Peyer's patch (tissue), 4 donors: Measurements from ENCODE around the gene PTH1R.

ENCODE experiments used
- POLR2A ChIP-seq, 2 donors: fragments of 450-650 bp; IDR thresholded peaks; one replicate each; pipeline ENCODE4 v1.5.1; 2017; ENCODE audit warnings: antibody characterized with exemption in 2 of 2, mild to moderate bottlenecking in 2 of 2, moderate library complexity in 2 of 2
- TF ChIP-seq, protein P1 (sequence below), 6 experiments: fragments of 450-650 bp in 4 of 6; fragments of 200-600 bp in 2 of 6; sonication (generic) in 1 of 6; IDR thresholded peaks; one replicate each; pipeline ENCODE4 v1.5.1; 2017 to 2019; ENCODE audit warnings: antibody characterized with exemption in 6 of 6, mild to moderate bottlenecking in 3 of 6, moderate library complexity in 1 of 6

DNA sequence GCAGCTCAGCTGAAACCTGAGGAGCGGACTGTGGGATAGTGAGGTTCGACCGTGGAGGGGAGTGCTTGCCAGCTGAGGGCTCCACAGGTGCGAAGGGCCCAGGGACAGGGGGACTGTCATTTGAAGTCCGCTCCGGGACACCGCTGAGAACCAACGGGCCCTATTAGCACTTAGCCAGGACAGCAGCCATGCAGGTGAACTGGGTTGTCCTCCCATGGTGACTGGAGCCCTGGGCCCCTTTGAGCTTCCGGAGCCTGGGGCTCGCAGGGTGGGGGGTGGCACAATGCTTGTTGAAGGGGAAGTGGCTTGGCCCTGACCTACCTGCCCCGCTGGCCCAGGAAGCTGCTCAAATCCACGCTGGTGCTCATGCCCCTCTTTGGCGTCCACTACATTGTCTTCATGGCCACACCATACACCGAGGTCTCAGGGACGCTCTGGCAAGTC, 24.7 kb downstream of the PTH1R start:
- TF ChIP-seq POLR2A (IDR thresholded peaks at IDR 0.05): no peak
- TF ChIP-seq, protein P1, sequence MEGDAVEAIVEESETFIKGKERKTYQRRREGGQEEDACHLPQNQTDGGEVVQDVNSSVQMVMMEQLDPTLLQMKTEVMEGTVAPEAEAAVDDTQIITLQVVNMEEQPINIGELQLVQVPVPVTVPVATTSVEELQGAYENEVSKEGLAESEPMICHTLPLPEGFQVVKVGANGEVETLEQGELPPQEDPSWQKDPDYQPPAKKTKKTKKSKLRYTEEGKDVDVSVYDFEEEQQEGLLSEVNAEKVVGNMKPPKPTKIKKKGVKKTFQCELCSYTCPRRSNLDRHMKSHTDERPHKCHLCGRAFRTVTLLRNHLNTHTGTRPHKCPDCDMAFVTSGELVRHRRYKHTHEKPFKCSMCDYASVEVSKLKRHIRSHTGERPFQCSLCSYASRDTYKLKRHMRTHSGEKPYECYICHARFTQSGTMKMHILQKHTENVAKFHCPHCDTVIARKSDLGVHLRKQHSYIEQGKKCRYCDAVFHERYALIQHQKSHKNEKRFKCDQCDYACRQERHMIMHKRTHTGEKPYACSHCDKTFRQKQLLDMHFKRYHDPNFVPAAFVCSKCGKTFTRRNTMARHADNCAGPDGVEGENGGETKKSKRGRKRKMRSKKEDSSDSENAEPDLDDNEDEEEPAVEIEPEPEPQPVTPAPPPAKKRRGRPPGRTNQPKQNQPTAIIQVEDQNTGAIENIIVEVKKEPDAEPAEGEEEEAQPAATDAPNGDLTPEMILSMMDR (IDR thresholded peaks at IDR 0.05): no peak
